ENCODE results near the gene PTPN9.

- TF ChIP-seq CTCF (IDR thresholded peaks at IDR 0.05) = no peak
- TF ChIP-seq POLR2A (IDR thresholded peaks at IDR 0.05) = no peak
These were observed 19.2 kb upstream of the PTPN9 start for GRCh38 chr15:75598361-75598760.
